Epithelial cell of proximal tubule (primary cell): ENCODE measurements around the gene NKD1. TPM values are rescaled to one million over a fixed set of nuclear protein-coding genes. Genes with fewer than 3 reads are reported as not detected.

Source experiments
- DNase-seq: peaks from one replicate; pipeline ENCODE4 v3.0.0-alpha.2; 2011; ENCODE audit warnings: low read depth
- H3K4me3 ChIP-seq: 2 replicates; pipeline ENCODE4 v1.5.1; 2011; ENCODE audit warnings: low read depth, mild to moderate bottlenecking, low read length
- total RNA-seq: library from RNA; depleted of rRNA; stranded (reverse); fragments of >200 nt; gene quantifications from 2 replicates; pipeline ENCODE4 v1.2.3, GENCODE V29; 2015
- TF ChIP-seq, protein P1 (sequence below): conservative IDR thresholded peaks from 2 replicates; pipeline ENCODE4 v1.5.1; 2012; ENCODE audit warnings: low read depth, mild to moderate bottlenecking, low read length

The NKD1 gene
- total RNA-seq, 1 donor from 2014 or later, result not detected

DNA sequence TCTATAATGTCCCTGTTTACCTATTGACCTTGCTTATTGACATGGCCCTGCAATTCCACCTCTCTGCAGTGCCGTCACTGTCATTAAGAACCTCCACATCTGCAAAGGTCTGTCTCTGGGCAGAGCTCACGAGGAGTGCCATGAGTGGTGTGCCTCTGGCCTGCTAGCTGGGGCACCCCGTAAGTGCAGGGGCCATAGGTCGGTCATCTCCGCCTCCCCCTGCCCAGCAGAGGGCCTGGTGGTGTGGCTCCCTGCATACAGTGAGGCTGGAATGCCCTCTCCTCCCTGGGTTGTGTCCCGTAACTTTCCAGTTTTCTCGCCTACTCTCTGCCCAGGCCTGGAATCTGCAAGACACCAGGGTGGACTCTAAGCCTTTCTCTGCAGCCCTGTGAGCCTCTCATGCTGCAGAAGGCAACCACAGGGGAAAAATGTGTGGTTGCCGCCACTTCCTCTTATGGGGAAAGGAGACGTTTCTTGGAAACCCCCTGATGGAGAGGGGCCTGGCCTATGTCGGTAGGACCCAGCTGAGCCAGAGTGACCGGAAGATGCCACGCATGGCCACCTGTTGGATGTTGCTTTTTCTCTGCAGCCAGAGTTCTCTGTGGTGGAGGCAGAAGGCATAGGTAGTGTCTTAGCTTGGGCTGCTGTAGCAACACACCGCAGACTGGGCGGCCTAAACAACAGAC, 135.6 kb downstream of the NKD1 start:
- TF ChIP-seq, protein P1, sequence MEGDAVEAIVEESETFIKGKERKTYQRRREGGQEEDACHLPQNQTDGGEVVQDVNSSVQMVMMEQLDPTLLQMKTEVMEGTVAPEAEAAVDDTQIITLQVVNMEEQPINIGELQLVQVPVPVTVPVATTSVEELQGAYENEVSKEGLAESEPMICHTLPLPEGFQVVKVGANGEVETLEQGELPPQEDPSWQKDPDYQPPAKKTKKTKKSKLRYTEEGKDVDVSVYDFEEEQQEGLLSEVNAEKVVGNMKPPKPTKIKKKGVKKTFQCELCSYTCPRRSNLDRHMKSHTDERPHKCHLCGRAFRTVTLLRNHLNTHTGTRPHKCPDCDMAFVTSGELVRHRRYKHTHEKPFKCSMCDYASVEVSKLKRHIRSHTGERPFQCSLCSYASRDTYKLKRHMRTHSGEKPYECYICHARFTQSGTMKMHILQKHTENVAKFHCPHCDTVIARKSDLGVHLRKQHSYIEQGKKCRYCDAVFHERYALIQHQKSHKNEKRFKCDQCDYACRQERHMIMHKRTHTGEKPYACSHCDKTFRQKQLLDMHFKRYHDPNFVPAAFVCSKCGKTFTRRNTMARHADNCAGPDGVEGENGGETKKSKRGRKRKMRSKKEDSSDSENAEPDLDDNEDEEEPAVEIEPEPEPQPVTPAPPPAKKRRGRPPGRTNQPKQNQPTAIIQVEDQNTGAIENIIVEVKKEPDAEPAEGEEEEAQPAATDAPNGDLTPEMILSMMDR, result no peak
- DNase-seq, result no peak
- no peak overlapping the region for H3K4me3 ChIP-seq

DNA sequence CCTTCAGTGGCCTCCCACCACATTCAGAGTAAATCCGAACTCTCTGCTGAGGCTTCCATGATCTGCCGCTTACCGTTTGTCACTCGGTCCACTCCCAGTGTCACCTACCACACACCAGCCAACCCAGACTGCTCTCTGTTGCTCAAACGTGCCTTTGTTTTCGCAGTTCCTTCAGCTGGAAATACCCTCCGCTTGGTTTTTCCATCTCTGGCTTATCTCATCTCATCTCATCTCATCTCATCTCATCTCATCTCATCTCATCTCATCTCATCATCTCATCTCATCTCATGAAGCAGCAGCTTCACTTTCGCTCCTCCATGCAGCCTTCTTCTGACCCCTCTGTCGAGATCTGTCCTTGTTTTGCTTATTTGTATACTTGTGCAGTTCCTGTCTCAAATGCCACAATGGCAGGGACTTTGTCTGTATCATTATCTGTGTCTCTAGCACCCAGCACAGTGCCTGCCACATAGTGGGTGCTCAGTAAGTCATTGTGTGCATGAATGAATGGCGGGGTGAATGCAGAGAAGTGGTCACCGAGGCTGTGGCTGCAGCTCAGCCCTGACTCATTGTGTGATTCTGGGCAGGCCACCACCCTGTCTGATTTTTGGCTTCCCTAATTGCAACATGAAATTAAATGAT, 136.7 kb downstream of the NKD1 start:
- TF ChIP-seq, protein P1, result no peak
- no peak for DNase-seq

GRCh38 chr16:50685462-50686063, 137.4 kb downstream of the NKD1 start:
- no peak for DNase-seq
- TF ChIP-seq, protein P1, result no peak
- H3K4me3 ChIP-seq, result no peak overlapping the region

More for the DNA sequence above, 136.7 kb downstream of the NKD1 start:
- no peak overlapping the region for H3K4me3 ChIP-seq

- no peak for DNase-seq
- TF ChIP-seq, protein P1, result no peak
- H3K4me3 ChIP-seq, result no peak overlapping the region
Observed at GRCh38 chr16:50688083-50688482, 139.9 kb downstream of the NKD1 start.

DNA sequence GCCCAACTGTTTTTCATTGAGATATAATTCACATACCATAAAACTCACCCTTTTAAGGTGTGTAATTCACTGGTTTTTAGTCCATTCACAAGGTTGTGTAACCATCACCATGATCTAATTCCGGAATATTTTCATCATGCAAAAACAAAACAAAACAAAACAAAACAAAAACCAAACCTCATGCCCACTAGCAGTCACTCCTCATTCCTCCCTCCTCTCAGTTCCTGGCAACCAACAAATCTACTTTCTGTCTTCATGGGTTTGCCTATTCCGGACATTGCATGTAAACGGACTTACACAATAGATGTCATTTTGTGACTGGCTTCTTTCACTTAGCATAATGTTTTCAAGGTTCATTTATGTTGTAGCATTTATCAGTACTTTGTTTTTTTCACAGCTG, 140.7 kb downstream of the NKD1 start:
- TF ChIP-seq, protein P1, result no peak
- DNase-seq, result no peak
- H3K4me3 ChIP-seq, result no peak overlapping the region

- no peak for DNase-seq
- H3K4me3 ChIP-seq, result no peak overlapping the region
- TF ChIP-seq, protein P1, result no peak
Observed at GRCh38 chr16:50690177-50690576, 142.0 kb downstream of the NKD1 start.

DNA sequence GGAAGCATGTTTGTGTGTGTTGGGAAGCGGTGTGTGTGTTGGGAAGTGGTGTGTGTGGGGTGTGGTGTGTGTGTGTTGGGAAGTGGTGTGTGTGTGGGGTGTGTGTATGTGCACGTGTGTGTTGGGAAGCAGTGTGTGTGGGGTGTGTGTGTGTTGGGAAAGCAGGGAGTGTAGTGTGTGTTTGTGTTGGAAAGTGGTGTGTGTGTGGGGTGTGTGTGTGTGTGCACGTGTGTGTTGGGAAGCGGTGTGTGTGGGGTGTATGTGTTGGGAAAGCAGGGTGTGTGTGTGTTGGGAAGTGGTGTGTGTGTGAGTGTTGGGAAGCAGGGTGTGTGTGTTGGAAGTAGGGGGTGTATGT, 144.4 kb downstream of the NKD1 start:
- H3K4me3 ChIP-seq, result no peak overlapping the region
- DNase-seq, result no peak
- TF ChIP-seq, protein P1, result no peak
